Transverse colon (tissue), 4 donors: ENCODE measurements around the gene FLAD1.

Experiments used
- CTCF ChIP-seq, 5 experiments: fragments of 200-600 bp in 3 of 5; fragments of 450-650 bp in 2 of 5; sonication (generic) in 3 of 5; IDR thresholded peaks; 1 replicate in 2 of 5; 2 replicates in 3 of 5; pipeline ENCODE4 v1.5.1; 2016 to 2017; ENCODE audit warnings: antibody characterized with exemption in 5 of 5, inconsistent platforms in 3 of 5, mild to moderate bottlenecking in 2 of 5, moderate library complexity in 1 of 5
- POLR2A ChIP-seq: fragments of 450-650 bp; IDR thresholded peaks from one replicate; pipeline ENCODE4 v1.6.1; 2016; ENCODE audit warnings: antibody characterized with exemption, mild to moderate bottlenecking, moderate library complexity
- POLR2AphosphoS5 ChIP-seq, 3 donors: sonication (generic); formaldehyde crosslinking; IDR thresholded peaks; one replicate each; pipeline ENCODE4 v1.6.1; 2016; ENCODE audit warnings: antibody characterized with exemption in 3 of 3

- no peak for TF ChIP-seq CTCF (IDR thresholded peaks at IDR 0.05)
- peak; percentile 69 for TF ChIP-seq POLR2A
- peak; percentile 64 to 79 (median 74) for TF ChIP-seq POLR2AphosphoS5 (IDR thresholded peaks at IDR 0.05)
Observed at GRCh38 chr1:154982897-154983648, at the start of gene FLAD1.
